Fibroblast of peridontal ligament (primary cell): ENCODE results near the gene PEA15.

Source experiments
- DNase-seq: peaks from one replicate; pipeline ENCODE4 v3.0.0-alpha.2; 2010; ENCODE audit errors: extremely low read depth

Gene PEA15

DNA sequence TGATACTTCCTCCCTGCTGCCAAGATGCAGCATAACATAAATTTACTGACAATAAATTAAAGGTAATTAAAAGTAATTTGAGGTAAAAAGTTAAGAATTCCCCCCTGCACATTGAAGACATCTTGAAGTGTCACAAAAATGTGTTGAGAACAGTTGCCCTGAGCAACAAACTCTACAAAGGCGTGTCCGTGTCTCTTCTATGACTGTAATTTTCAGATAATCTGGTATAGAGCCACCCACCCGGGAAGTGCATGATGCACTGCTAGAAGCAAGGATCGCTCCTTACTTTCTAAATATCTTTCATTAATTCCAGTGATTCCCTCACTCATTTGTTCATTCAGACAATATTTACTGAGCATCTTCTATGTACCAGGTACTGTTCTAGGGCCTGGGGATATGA lies 25.8 kb upstream of the PEA15 start:
- no peak for DNase-seq

DNA sequence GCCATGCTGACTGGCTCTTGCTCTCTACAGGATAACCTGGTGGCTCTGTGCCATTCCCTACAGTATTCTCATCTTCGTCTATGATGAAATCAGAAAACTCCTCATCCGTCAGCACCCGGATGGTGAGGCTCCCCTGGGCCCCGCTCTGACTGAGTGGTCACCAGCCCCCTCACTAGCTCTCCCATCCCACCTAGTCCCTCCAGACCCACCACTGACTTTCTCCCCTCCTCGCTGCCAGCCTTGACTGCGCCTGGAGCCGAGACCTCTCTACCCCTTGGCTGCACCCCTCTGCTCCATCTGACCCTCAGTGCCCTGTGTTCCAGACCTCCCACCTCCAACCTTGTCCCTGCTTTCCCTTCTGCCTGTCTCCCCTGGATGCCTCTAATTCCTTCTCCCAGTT lies 18.9 kb upstream of the PEA15 start:
- DNase-seq: no peak

DNA sequence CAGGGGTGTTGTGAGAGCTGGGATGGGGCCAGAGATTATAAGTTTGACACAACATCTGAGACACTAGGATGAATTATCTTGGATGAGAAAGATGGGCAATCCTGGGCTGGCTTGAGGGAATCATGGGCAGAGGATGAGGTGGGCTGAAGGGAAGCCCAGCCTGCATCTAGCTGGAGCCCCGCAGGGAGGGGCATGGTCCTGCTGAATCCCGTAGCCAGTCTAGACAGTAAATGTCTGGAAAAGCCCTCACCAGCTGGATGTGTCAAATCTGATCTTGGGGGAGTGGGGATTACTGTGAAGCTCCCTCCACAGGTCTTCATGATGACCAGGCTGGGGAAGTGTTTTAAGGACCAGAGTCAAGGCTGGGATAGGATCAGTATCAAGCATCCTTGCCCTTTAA lies 18.5 kb upstream of the PEA15 start:
- no peak for DNase-seq

DNA sequence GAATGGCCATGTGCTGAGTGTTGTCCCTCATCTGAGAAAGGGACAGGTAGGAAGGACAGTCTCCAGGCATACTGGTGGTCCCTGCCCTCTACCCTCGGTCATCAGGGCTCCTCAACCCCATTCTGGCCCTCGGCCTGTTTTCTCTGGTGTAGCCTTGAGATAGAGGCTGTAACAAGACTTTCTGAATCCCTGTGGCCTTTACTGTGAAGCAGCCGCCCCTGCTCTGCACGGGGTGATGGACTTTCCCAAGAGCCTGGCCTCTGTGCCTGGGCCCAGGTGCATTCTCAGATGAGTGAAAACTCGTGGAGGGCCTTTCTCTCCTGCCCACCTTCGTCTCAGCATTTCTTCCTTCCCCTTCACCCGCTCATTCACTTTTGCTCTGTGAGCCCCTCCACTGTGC lies 17.8 kb upstream of the PEA15 start:
- no peak for DNase-seq

DNA sequence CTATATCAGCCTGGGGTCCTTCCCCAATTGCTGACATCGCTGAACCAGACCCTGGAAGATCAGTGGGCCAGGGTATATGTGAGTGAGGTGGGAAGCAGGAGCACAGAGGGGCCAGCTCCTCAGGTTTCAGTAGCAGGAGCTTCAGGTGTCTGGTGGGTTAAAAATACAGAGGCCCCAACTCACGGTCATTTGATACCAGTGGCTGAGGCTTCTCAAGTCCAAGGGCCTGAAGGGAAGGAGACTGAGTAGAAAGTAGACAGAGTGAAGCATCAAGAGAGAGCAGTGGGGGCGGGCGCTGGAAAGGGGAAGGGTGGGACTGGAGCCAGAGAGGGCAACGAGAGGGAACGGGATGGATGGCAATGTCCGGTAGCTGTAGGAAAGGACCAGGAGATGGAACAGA lies 16.8 kb upstream of the PEA15 start:
- DNase-seq: no peak

DNA sequence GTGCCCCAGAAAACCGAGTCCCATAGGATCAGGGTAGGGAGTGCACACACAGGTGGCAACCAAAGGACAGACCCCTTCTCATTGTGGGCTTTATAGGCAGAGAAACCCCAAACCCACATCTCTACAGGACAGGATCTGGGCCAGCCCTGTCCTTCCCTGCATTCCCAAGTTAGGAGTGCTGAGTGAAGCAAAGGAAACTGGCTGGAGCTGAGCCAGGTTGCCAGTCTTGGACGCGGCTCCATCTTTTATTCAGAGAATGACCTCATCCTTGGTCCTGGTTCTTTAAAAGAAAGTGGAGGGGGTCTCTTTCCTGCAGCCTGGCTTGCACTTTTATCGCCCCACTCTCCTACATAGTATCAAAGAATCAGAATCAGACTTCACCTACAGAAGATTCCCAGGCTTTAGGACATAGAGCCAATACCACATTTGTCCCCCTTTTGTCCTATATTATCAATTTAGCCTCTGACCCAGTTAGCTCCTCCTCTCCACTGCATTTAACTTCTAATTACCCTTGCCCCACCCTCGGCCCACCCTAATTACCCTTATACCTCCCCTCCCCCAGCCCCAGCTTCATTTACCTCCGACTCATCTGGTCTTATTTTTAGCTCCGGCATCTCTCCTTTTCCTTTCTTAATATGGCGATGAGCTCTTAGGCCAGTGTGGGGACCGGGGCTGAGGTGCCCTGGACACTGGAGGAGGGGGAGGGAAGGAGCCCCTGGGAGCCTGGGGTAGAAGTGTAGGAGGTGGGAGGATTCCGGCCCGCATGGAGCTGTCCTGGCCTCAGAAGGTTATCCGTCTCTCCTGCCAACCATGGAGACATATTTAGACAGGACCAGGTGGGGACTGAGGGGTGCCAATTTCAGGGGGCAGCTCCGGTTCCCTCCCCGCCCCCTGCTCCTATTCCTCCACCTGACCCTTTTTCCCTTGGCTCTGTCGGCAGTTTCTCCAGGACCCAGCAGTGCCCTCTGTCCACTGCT lies 15.2 kb upstream of the PEA15 start, which contains the start of gene CASQ1:
CASQ1 (plus strand) TSS at position 927 of the 977 bp plus-strand sequence. CDS start 177 bp downstream, outside the sequence.
- DNase-seq: peak; percentile 57

DNA sequence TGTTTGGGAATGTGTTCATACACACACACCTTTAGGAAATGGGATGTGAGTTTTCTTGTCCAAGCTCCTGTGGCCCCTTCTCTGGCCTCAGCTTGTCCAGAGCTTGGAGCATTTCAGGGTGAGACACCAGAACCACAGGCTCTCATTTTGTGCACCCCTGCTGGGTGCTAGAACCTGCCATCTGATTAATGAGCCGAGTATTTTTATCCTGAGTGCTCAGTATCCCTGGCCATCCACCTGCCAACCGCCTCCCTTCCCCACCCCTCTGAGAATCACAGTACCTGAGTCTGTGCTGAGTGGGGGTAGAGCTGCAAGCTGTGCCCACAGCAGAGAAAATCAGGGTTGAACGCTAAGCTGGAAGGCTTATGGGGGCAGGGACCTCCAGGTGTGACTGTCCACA lies 13.4 kb upstream of the PEA15 start:
- DNase-seq: no peak

DNA sequence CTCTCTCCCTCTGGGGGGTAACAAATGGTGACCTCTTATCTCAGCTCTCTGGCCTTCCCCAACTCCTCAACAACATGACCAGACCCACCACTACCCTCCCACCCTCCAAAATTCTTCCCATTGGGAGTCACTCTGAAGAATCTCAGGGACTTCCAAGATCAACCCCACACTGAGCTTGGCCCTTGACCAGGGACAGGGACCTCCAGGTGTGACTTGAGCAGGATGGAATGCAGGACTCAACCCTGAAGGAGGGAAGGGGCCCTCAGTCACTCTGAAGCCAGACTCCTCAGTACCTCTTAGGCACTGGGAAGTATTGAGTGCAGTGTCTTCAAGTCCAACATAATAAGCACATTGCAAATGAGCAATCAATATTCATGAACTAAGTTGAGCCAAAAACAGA lies 12.9 kb upstream of the PEA15 start:
- DNase-seq: no peak

DNA sequence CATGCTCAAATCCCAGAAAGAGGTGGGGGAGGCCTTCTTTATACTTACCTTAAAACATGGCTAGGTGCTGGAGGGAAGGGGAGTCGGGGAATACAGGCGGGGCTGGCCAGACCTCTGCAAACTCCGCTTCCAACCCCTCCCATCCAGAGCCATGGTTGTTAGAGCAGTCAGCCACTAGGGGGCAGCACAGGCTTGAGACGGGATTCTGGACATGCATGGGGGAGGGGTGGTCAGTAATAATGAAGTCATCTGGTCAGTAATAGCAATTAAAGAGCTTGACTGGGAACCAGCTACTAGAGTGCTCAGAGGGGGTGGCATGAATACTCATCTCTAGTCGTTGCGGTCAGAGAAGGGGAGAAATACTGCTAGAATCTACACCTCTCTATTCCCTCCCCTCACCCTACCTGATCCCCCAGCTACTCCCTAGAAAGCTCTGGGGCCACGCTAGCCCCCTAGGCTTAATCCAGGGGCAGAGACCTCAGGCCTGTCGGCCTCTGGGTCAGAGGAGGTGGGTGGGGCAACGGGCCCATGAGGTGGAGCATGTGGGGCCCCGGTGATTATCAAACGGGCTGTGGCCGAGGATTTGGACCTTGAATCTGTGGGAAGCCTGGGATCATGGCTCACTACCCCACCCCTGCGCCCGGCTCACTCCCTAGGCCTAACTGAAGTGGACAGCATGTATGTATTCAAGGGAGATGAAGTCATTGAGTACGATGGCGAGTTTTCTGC lies 11.9 kb upstream of the PEA15 start:
- DNase-seq: peak; percentile 86

DNA sequence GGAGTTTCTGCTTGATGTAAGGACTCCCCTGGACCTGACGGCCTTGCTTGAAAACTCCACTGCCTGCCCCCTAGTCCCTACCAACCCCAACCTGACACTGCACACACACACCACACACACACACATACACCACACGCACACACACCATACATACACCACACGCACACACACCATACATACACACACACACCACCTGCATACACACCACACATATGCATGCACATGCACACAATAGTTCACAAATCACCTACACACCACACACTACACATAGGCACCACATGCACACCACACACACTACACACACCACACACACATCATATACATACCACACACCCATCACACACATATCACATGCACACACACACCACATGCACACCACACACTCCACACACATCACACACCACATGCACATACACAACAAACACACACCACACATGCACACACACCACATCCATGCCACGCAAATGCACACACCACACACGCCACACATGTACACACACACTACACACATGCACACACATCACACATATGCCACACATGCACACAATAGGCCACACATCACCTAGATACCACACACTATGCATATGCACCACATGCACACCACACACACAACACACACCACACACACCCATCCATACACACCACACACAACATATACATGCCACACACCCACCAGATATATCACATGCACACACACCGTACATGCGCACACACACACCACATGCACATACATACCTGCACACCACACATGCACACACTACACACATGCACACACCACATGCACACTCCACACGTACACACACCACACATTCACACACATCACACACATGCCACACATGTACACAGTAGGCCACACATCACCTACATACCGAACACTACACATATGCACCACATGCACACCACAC lies 11.1 kb upstream of the PEA15 start:
- DNase-seq: no peak

DNA sequence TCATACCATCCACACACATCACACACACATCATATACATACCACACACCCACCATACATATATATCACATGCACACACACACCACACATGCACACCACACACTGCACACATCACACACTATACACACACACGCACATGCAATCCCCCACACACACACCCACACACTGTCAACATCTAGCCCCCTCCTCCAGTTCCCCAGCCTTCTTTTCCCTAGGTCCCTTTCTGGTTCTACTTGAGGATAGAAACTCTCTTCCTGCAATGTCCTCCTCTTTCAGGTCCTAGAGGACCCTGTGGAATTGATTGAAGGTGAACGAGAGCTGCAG lies 10.5 kb upstream of the PEA15 start:
- no peak for DNase-seq

DNA sequence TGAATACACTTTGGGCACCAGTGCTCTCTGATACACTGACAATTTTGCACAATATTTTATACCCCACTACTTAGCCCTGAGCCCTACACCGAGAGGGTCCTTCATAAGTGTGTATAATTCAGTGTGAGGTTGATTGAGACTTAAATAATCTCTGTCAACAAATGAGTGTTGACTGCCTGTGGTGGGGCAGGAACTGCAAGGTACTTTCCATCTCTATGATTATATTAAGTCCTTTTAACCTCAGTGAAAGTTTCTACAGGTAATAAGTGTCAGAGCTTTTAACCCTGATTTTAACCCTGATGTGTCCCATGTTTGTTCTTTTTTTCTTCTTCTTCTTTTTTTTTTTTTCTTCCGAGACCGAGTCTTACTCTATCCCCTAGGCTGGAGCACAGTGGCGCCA lies 9.0 kb upstream of the PEA15 start:
- no peak for DNase-seq

DNA sequence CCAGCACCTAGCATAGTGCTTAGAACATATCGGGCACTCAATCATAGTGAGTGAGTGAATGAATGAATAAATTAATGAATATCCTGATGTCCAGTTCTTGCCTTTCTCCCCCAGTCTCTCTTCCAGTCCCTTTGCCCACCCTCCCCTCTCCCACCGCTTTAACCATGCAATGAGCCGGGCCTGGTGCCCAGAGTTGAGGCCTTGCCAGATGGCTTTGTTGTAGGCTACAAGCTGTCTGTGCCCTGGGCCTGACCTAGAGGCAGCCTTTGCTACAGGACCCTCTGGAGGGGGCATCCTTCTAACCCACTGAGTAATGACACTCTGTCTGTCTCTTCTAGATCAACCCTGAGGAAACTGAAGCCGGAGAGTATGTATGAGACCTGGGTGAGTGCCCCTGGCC lies 8.0 kb upstream of the PEA15 start:
- DNase-seq: no peak

DNA sequence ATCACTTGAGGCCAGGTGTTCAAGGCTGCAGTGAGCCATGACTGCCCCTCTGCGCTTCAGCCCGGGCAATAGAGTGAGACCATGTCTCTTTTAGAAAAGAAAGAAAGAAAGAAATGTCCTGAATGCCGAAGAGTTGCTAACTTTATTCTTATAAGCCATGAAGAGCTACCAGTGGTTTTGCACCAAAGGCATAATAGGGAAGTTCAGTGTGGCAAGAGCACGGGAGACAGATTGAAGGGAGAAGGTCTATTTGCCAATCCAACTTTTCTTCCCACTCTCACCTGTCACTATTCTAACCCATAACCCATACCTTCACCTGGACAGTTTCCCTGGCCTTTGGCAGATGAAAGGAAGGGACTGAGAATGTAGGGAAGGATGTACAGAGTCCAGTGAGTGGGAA lies 4.4 kb upstream of the PEA15 start:
- no peak for DNase-seq

DNA sequence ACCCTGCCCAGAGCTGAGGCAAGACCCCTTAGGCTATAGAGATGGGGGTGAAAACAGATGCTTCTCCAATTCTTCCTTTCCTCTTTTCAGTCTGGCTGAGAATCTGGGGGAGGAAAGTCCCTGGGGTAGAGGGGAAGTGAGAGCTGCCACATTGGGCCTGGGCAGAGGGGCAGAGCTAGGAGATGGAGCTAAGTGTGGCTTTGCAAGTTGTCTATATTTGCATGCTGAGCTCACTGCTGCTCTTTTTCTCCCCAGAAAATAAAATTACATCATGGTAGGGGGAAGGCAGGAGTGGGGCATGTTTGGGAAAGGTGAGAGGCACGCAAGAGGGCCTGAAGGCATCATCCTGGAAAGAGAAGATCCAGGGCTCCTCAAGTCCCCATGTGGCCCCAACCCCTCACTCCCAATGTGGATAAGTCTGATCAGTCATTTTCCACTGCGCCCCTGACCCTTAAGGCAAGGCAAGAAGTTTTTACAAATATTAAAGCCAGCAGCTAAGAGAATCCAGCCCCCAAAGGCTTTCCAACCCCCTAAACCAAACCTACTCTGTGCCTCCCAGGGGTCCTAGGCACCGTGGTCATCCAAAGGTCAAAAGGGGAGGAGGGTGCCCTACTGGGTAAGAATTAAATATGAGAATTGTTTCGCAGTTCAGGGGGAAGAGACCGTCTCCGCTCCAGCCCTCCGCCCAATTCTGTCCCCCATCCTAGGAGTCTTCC lies 500 bp upstream of the PEA15 start:
- peak; percentile 46 for DNase-seq

DNA sequence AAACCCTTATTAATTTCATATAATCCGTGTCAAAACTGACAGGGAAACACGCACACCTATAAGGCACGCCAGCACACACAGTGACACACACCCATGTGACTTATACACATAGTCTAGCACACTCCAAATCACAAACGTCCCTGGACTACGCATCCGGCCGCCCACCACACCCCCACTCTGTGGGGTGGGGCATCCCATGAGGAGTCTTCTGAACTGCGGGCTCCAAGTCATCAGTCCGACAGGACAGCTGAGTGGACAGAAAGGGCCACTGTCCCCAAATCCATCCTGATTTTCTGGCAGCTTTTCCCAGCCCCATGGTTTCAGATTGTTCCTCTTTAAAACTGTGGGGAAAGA lies 829 bp downstream of the PEA15 start:
- DNase-seq: peak; percentile 37

DNA sequence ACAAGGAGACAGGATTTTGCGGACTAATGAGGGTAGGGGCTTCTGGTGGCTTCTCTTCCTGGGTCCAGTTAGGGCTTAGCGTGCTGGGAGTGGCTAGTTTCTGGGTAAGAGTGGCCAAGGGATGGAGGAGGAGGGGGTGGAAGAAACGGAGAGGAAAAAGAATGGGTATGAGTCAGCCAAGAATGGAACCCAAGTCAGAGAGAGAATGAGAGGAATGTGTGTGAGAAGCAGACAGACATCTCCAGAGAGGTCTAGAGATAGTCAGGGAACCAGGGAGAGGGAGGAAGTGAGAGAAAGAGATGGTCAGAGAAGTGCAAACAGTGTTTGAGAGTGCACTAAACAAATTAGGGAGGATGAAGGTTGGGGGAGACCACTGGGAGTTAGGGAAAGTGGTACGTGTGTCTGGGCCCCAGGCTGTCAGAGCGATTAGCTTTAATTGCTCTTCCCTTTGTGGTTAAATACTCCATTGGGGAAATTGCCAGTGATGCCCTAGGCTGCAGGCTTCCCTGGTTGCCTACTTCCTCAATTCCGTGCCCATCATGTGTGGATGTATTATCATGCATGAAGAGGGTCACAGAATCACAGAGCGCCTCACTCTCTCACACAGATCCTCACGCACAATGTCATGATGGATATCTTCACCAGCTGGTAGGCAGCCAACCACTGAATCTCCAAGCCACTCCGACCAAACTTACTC lies 1.4 kb downstream of the PEA15 start:
- peak; percentile 86 for DNase-seq

DNA sequence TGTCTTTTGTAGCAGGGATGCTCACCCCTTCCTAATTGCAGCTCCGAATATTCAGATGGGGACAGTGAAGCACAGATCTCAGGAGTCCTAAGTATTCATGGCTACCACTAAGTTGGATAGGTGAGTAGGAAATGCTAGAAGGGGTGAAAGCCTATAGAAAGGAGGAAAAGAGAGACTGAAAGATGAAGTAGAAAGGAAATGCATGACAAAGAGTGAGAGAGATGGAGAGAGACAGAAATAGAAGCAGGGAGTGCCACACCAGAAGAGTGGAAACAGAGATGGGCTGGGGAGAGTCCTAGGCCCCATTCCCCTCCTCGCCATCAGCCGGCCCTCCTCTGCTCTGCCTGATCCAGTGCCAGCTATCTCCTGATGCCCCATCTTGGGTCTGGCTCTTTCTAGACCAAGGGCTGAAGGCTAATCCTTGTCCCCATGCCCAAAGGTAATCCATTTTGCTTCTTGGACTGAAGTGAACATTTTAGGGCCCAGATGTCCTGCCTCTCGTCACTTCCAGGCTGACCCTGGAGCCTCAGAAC lies 2.0 kb downstream of the PEA15 start:
- no peak for DNase-seq

DNA sequence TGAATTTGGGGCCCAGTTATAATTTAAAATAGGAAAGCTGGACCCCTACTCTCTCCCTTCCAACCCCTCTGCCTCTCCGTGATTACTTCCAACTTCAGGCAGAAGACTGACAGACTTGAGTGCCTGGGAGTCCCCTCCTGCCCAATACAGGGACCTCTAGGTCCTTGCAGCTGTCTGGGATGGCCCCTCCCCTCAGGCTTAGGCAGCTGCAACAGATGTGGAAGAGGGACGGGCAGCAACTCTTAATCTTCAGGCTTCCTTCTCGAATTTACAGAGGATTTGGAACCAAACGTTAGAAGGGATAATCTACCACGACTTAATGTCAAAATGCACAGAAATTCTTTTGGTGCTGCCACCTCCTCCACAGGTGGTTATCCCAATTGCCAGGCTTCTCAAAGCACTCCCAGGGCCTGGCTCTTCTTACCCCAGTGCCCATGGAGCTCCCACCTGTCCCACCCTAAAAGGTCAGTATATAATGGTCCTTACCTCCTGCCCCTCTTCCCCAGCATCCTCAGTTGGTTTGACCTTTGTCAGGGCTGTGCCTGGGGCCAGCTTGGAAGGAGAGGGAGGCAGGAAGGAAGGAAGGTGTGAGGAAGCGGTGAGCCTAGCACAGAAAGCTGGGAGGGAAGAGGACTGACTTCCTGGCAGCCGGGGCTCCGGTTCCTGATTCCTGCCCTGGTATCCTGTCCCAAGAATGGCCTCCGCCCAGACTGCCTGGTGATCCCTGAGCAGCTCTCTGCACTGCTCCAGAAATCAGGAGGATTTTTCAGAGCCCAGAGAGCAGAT lies 2.8 kb downstream of the PEA15 start:
- no peak for DNase-seq
